Left ventricle myocardium inferior (tissue), 1 donor: Measurements from ENCODE around the gene HPSE. TPM values are rescaled to one million over a fixed set of nuclear protein-coding genes. Genes with fewer than 3 reads are reported as not detected.

ENCODE experiments used
- DNase-seq: peaks from one replicate; pipeline ENCODE4 v3.0.0-alpha.2; 2020
- H3K27ac ChIP-seq: fragments of 200-600 bp; replicated peaks from 2 replicates; pipeline ENCODE4 v1.8.0; 2021
- H3K27me3 ChIP-seq: fragments of 200-600 bp; 2 replicates; pipeline ENCODE4 v1.8.0; 2021; ENCODE audit warnings: low read depth
- H3K36me3 ChIP-seq: fragments of 200-600 bp; 2 replicates; pipeline ENCODE4 v1.8.0; 2021
- H3K4me1 ChIP-seq: fragments of 200-600 bp; 2 replicates; pipeline ENCODE4 v1.8.0; 2021
- H3K4me3 ChIP-seq: fragments of 200-600 bp; 2 replicates; pipeline ENCODE4 v1.8.0; 2021; ENCODE audit warnings: mild to moderate bottlenecking, moderate library complexity
- H3K9me3 ChIP-seq: fragments of 200-600 bp; replicated peaks from 2 replicates; pipeline ENCODE4 v1.8.0; 2021
- CTCF ChIP-seq: fragments of 200-600 bp; IDR thresholded peaks from 2 replicates; pipeline ENCODE4 v1.8.0; 2021; ENCODE audit warnings: antibody characterized with exemption, mild to moderate bottlenecking, borderline replicate concordance
- intact Hi-C: fragments of 100-400 bp; cut with micrococcal nuclease; formaldehyde crosslinking; loops from one replicate; pipeline ENCODE4 v1.11.0; 2022
- total RNA-seq: library from RNA; stranded (reverse); fragmentation: NEBNext Ultra II Directional; extraction: Animal tissue kit (Norgen Biotek cat#: 25700); gene quantifications from one replicate; pipeline ENCODE4 v1.2.1, GENCODE V29; 2021
- donor health status: DM: no; HTN: yes; CAD: no; lungs with severe emphysema.

Gene HPSE
- total RNA-seq, 1 donor from 2014 or later = 1.1 TPM

- H3K36me3 ChIP-seq = no peaks in the 10 kb centered on the region
- intact Hi-C loops = no loop called here
- no peak for DNase-seq
- no peaks in the 10 kb centered on the region for H3K27me3 ChIP-seq
- H3K9me3 ChIP-seq = no peaks in the 10 kb centered on the region
- no peak overlapping the region for H3K27ac ChIP-seq
- no peak overlapping the region for H3K4me3 ChIP-seq
- no peaks in the 10 kb centered on the region for H3K4me1 ChIP-seq
- TF ChIP-seq CTCF = no peak
These were observed 19.2 kb downstream of the HPSE start for GRCh38 chr4:83315341-83315870.

GRCh38 chr4:83308672-83309071 is 26.0 kb downstream of the HPSE start:
- H3K4me3 ChIP-seq = no peak overlapping the region
- no peaks in the 10 kb centered on the region for H3K4me1 ChIP-seq
- no peaks in the 10 kb centered on the region for H3K27me3 ChIP-seq
- TF ChIP-seq CTCF = no peak
- no peaks in the 10 kb centered on the region for H3K36me3 ChIP-seq
- no peaks in the 10 kb centered on the region for H3K9me3 ChIP-seq
- intact Hi-C loops = no loop called here
- H3K27ac ChIP-seq = no peak overlapping the region
- no peak for DNase-seq

- intact Hi-C loops = no loop called here
- no peaks in the 10 kb centered on the region for H3K36me3 ChIP-seq
- H3K4me3 ChIP-seq = no peak overlapping the region
- DNase-seq = no peak
- H3K27ac ChIP-seq = no peak overlapping the region
- TF ChIP-seq CTCF = no peak
- H3K27me3 ChIP-seq = no peaks in the 10 kb centered on the region
- no peaks in the 10 kb centered on the region for H3K9me3 ChIP-seq
- no peaks in the 10 kb centered on the region for H3K4me1 ChIP-seq
These were observed 26.7 kb downstream of the HPSE start for GRCh38 chr4:83307920-83308319.

- H3K27me3 ChIP-seq = no peaks in the 10 kb centered on the region
- H3K36me3 ChIP-seq = no peaks in the 10 kb centered on the region
- no peak for DNase-seq
- no peaks in the 10 kb centered on the region for H3K4me1 ChIP-seq
- intact Hi-C loops = no loop called here
- H3K27ac ChIP-seq = no peak overlapping the region
- no peaks in the 10 kb centered on the region for H3K9me3 ChIP-seq
- H3K4me3 ChIP-seq = no peak overlapping the region
- TF ChIP-seq CTCF = no peak
These were observed 29.5 kb downstream of the HPSE start for GRCh38 chr4:83305187-83305586.

GRCh38 chr4:83297548-83298260 is 36.9 kb downstream of the HPSE start:
- no peak for DNase-seq
- Histone ChIP-seq H3K36me3 (no peaks in the 10 kb centered on the region), H3K4me3 (no peak overlapping the region), H3K9me3 (no peaks in the 10 kb centered on the region), H3K4me1 (no peaks in the 10 kb centered on the region), H3K27me3 (no peaks in the 10 kb centered on the region), H3K27ac (no peak overlapping the region)
- intact Hi-C loops = no loop called here
- TF ChIP-seq CTCF = no peak
